Spinal cord (tissue), 10 donors: ENCODE results near the gene GALNT14. TPM values are rescaled to one million over a fixed set of nuclear protein-coding genes. Genes with fewer than 3 reads are reported as not detected.
A peak's percentile ranks its signal among the peaks of the same experiment; 100 is the strongest.

ENCODE experiments used
- DNase-seq, 6 donors: peaks; one replicate each; pipeline versions ENCODE4 v3.0.0 to v3.0.0-alpha.2; 2013 to 2015; ENCODE audit warnings: low spot score in 6 of 6, low read depth in 4 of 6
- H3K27ac ChIP-seq: one replicate; pipeline ENCODE4 v1.5.1; 2013; ENCODE audit warnings: low read depth, low read length, control low read depth
- H3K27me3 ChIP-seq: one replicate; pipeline ENCODE4 v1.6.1; 2013; ENCODE audit warnings: low read length; ENCODE audit not compliant: control insufficient read depth, insufficient read depth
- H3K36me3 ChIP-seq: one replicate; pipeline ENCODE4 v1.6.1; 2013; ENCODE audit warnings: low read length; ENCODE audit not compliant: control insufficient read depth, insufficient read depth
- H3K4me1 ChIP-seq: one replicate; pipeline ENCODE4 v1.6.1; 2013; ENCODE audit warnings: low read length; ENCODE audit not compliant: control insufficient read depth, insufficient read depth
- H3K4me3 ChIP-seq: one replicate; pipeline ENCODE4 v1.5.1; 2013; ENCODE audit warnings: low read depth, low read length, control low read depth
- H3K9me3 ChIP-seq: one replicate; pipeline ENCODE4 v1.6.1; 2013; ENCODE audit warnings: low read length; ENCODE audit not compliant: control insufficient read depth, insufficient read depth
- WGBS: methylation state at CpG from one replicate; pipeline ENCODE4 v1.1.5; 2013; ENCODE audit warnings: missing lambda C conversion rate; ENCODE audit not compliant: insufficient coverage; 5-methylcytosine and 5-hydroxymethylcytosine counted together
- polyA plus RNA-seq, 2 donors: library from polyadenylated mRNA; unstranded; fragments of 120-200 nt; gene quantifications; one replicate each; pipeline ENCODE4 v1.2.1, GENCODE V29; 2013; ENCODE audit not compliant: insufficient read length in 2 of 2
- total RNA-seq, 2 donors: library from RNA; depleted of rRNA in 1 of 2; stranded (reverse); fragments of 120-200 nt in 1 of 2; fragments of >200 nt in 1 of 2; gene quantifications; one replicate each; pipeline versions ENCODE4 v1.2.3 to v1.2.4, GENCODE V29; 2013 to 2014
- donor health status: healthy.

GALNT14 gene
- total and polyA plus RNA-seq, 4 donors, result 4.6 to 25.1 (median 16.2) TPM

DNA sequence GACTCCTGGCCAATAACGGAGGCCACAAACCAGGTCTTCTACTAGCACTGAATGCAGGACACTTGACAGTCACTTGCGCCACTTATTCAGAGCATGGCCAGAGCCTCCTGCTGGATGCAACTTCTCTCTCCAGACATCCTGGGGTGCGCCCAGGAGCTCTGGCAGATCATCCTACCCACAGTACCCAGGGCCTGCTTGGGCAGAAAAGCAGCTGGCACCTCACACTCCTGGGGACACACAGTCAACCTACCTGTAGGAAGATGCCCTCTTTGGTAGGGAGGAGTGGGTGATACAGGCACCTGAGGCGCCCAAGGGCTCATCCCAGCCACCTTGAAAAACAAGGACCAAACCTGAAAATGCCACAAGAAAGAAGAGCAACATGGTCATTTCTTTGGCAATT, 13.3 kb downstream of the GALNT14 start:
- Histone ChIP-seq H3K27me3 (no peaks in the 10 kb centered on the region), H3K36me3 (no peaks in the 10 kb centered on the region), H3K4me1 (no peaks in the 10 kb centered on the region), H3K4me3 (no peak overlapping the region), H3K9me3 (no peaks in the 10 kb centered on the region), H3K27ac (no peak overlapping the region)
- WGBS, result 96% methylated on average over 2 of the region's 4 CpGs
- no peak for DNase-seq

GRCh38 chr2:31122133-31122532, 16.1 kb downstream of the GALNT14 start:
- 95% methylated on average over 4 of the region's 9 CpGs for WGBS
- H3K27ac ChIP-seq, result no peak overlapping the region
- H3K4me1 ChIP-seq, result no peaks in the 10 kb centered on the region

GRCh38 chr2:31113765-31114164, 24.5 kb downstream of the GALNT14 start:
- Histone ChIP-seq H3K36me3 (no peaks in the 10 kb centered on the region), H3K27me3 (no peaks in the 10 kb centered on the region), H3K9me3 (no peaks in the 10 kb centered on the region), H3K4me1 (peaks cover 6% of the 10 kb centered on the region), H3K27ac (no peak overlapping the region), H3K4me3 (no peak overlapping the region)
- no peak for DNase-seq

More at GRCh38 chr2:31122133-31122532, 16.1 kb downstream of the GALNT14 start:
- no peak overlapping the region for H3K4me3 ChIP-seq
- no peaks in the 10 kb centered on the region for H3K27me3 ChIP-seq
- no peaks in the 10 kb centered on the region for H3K36me3 ChIP-seq
- no peaks in the 10 kb centered on the region for H3K9me3 ChIP-seq
- DNase-seq, result no peak

GRCh38 chr2:31112544-31112943, 25.7 kb downstream of the GALNT14 start:
- Histone ChIP-seq H3K27me3 (no peaks in the 10 kb centered on the region), H3K4me1 (peaks cover 10% of the 10 kb centered on the region), H3K4me3 (no peak overlapping the region), H3K9me3 (no peaks in the 10 kb centered on the region), H3K36me3 (no peaks in the 10 kb centered on the region), H3K27ac (no peak overlapping the region)
- WGBS, result 80% methylated on average over 1 of the region's 3 CpGs
- DNase-seq, result no peak

DNA sequence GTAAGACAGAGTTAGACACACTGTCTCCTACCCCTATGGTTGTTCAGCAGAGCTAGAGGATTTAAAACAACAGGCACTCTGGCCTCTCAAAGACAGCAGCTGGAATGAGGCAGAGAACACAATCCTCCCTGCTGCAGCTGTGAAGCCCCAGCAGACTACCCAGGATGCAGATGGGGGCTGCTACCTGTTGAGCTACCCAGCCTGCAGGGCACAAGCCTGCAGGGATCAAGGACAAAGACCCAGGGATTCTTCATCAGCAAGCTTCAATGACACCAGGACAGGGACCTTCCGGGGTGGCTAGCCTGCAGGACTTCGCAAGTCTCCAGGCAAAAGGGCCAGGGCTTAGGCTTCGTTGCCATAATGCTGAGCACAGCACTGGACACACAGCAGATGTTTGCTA, 27.2 kb downstream of the GALNT14 start:
- Histone ChIP-seq H3K27me3 (no peaks in the 10 kb centered on the region), H3K4me1 (peaks cover 10% of the 10 kb centered on the region), H3K9me3 (no peaks in the 10 kb centered on the region), H3K27ac (no peak overlapping the region), H3K36me3 (no peaks in the 10 kb centered on the region), H3K4me3 (no peak overlapping the region)
- no peak for DNase-seq
- 82% methylated on average over 3 of the region's 3 CpGs for WGBS

- no CpG with 5 or more reads among the region's 3 CpGs for whole genome bisulfite sequencing
- DNase-seq, result no peak
- Histone ChIP-seq H3K27me3 (no peaks in the 10 kb centered on the region), H3K36me3 (no peaks in the 10 kb centered on the region), H3K9me3 (no peaks in the 10 kb centered on the region), H3K4me3 (no peak overlapping the region), H3K27ac (no peak overlapping the region), H3K4me1 (peaks cover 10% of the 10 kb centered on the region)
Observed at GRCh38 chr2:31110431-31110830, 27.8 kb downstream of the GALNT14 start.

GRCh38 chr2:31109633-31110192, 28.5 kb downstream of the GALNT14 start:
- no peaks in the 10 kb centered on the region for H3K27me3 ChIP-seq
- DNase-seq, result peak in 2 of 6 donors; percentile 31 to 90
- H3K27ac ChIP-seq, result no peak overlapping the region
- 66% methylated on average over 3 of the region's 8 CpGs for WGBS
- no peaks in the 10 kb centered on the region for H3K36me3 ChIP-seq
- H3K9me3 ChIP-seq, result no peaks in the 10 kb centered on the region
- no peak overlapping the region for H3K4me3 ChIP-seq
- peaks cover 10% of the 10 kb centered on the region for H3K4me1 ChIP-seq

GRCh38 chr2:31108561-31109286, 29.5 kb downstream of the GALNT14 start:
- 65% methylated on average over 2 of the region's 3 CpGs for whole genome bisulfite sequencing

DNA sequence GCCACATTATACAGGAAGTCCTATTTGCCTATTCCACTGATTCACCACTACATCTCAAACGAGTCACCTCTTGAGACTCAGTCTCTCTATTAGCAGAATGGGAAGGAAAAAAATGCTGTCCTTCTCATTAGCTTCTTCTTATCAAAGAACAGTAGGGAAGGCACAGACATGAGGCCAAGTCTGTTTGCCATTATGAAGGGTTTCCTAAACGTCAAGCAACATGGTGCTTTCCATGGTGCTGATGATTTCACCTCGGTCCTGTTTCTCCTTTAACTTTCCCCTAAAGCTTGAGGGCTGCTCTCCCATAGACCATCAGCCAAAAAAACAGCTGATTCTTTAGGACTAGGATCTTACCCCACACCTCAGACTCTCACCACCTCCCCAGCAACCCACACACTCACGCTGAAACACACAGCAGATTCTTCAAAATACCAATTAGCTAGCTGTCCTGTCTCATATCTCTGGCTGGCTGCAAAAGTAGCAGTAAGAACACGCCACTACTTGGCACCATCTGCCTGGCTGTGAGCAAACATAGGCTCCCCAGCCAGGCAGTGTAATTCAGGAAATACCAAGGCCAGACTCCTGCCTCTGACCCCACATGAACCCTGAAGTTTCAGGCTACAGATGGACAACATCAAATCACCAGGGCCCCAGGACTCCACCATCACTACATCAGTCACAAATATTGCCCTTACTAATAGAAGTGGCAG, 30.5 kb downstream of the GALNT14 start:
- Histone ChIP-seq H3K27ac (no peak overlapping the region), H3K4me1 (peaks cover 10% of the 10 kb centered on the region), H3K27me3 (no peaks in the 10 kb centered on the region), H3K36me3 (no peaks in the 10 kb centered on the region), H3K9me3 (no peaks in the 10 kb centered on the region), H3K4me3 (no peak overlapping the region)
- 51% methylated on average over 4 of the region's 5 CpGs for WGBS
- DNase-seq, result peak in 1 of 6 donors; percentile 70

More at GRCh38 chr2:31108561-31109286, 29.5 kb downstream of the GALNT14 start:
- H3K36me3 ChIP-seq, result no peaks in the 10 kb centered on the region
- no peaks in the 10 kb centered on the region for H3K27me3 ChIP-seq
- no peak overlapping the region for H3K4me3 ChIP-seq
- H3K4me1 ChIP-seq, result peaks cover 10% of the 10 kb centered on the region
- no peak overlapping the region for H3K27ac ChIP-seq
- peak in 1 of 6 donors; percentile 31 for DNase-seq
- no peaks in the 10 kb centered on the region for H3K9me3 ChIP-seq
